Fibroblast of the aortic adventitia (primary cell): Measurements from ENCODE around the gene IL6R. TPM values are rescaled to one million over a fixed set of nuclear protein-coding genes. Genes with fewer than 3 reads are reported as not detected.

ENCODE experiments used
- DNase-seq: peaks from one replicate; pipeline ENCODE4 v3.0.0-alpha.2; 2010; ENCODE audit warnings: low read depth
- H3K4me3 ChIP-seq: 2 replicates; pipeline ENCODE4 v1.5.1; 2011; ENCODE audit warnings: low read depth, mild to moderate bottlenecking, control low read depth, low read length, moderate library complexity
- CTCF ChIP-seq: IDR thresholded peaks from 2 replicates; pipeline ENCODE4 v1.5.1; 2011; ENCODE audit warnings: mild to moderate bottlenecking, low read length, control low read depth, inconsistent platforms; ENCODE audit not compliant: insufficient read depth
- total RNA-seq: library from RNA; depleted of rRNA; stranded (reverse); fragments of >200 nt; gene quantifications from 2 replicates; pipeline ENCODE4 v1.2.3, GENCODE V29; 2012; ENCODE audit warnings: low replicate concordance

The IL6R gene
- total RNA-seq, 1 donor = 5.3 TPM

DNA sequence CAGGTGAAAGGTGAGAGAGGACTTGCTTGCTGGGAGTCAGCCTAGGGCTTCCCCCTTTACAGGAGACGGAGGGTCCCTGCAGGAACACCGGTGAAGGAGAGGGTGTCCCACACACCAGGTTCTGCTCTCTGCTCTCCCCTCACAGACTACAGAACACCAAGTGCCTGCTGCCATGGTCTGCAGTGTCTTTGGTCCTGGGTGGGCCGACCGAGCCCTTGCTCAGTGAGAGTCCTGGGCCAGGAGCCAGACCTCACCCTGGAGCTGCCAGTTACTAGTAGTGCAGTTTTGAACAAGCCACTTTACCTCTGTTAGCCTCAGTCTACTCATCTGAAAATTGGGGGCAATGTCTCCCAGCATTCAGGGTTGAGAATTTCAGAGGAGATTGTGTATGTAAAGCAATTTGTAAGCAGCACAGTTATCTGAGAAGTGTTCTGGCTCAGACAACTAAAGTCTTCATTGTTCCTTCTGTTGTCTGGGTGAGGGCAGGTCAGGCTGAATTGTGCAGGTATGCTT is 2.7 kb upstream of the IL6R start:
- no peak for DNase-seq
- H3K4me3 ChIP-seq = no peak overlapping the region
- no peak for TF ChIP-seq CTCF

DNA sequence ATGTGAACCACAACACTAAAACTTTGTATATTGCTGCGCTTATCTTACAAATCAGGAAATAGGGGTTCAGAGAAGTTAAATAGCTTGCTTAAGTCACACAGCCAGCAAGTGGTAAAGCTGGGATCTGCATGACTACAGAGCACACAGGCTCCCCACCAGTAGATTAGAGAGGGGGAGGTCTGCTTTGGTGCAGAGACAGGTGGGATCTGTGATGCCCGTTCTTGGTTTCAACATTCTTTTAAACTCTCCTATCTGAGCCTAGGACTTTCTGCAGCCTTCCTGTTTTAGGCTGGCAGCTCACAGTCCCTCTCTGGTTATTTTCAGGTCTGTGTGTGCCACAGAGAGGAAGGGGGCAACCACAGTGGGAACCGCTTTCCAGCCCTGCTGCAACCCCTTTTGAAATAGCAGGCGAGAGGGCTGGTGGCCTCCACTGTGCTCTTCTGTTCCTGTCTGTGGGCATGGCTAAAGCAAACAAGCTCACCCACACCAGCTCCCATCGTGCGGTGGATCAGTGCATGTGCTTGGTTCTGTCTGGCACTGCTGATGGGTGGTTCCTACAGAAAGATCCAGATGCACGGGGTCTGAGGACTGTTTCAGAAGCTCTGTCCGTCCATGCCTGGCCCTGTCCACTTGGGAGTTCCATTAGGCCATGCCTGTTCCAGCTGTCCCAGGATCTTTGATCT is 1.7 kb upstream of the IL6R start:
- no peak for TF ChIP-seq CTCF
- DNase-seq = no peak
- no peak overlapping the region for H3K4me3 ChIP-seq

- TF ChIP-seq CTCF = no peak
- no peak for DNase-seq
- H3K4me3 ChIP-seq = no peak overlapping the region
Measured at GRCh38 chr1:154403983-154404382, 1.2 kb upstream of the IL6R start.

- DNase-seq = no peak
- TF ChIP-seq CTCF = no peak
- H3K4me3 ChIP-seq = peak overlapping the region; percentile 68
Measured at GRCh38 chr1:154404511-154404931, 622 bp upstream of the IL6R start.

DNA sequence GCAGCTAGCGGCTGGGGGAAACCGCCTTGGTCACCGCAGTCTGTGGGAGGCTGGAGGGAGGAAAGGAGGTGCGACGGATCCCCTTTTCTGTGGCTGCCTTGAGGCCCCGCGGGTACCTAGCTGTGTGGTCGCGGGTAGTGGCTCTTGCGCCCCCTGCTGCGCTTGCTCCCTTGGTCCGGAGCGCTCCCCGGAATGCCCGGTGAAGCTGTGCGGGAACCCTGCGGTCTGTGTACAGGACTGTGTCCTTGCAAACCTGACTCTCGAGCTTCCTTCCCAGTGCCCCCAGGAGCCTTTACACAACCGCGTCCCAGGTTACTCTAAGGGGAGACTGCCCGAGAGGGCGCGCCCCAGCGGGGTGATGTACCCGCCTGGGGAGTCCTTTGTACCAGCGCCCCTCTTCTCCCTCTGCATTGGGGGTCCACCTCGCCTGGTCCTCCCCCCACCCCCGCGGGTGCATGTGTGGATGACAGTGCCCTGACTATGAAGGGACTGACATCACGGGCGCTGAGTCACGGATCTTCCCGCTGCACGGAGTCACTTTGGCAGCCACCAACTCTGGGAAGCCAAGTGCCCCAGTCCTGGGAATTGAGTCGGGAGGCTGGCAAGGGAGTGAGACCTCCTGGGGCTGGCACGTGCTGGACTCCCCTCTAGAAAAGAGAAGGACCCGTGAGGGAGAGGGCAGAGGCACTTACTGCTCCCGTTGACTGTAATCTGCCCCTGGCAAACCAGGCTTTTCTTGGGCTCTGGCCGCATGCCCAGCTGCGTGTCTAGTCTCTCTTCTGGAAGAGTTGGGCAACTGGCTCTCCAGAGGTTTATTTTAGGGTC is 816 bp downstream of the IL6R start:
- peak overlapping the region; percentile 68 for H3K4me3 ChIP-seq
- peak; percentile 58 for DNase-seq
- TF ChIP-seq CTCF = peak; percentile 42

DNA sequence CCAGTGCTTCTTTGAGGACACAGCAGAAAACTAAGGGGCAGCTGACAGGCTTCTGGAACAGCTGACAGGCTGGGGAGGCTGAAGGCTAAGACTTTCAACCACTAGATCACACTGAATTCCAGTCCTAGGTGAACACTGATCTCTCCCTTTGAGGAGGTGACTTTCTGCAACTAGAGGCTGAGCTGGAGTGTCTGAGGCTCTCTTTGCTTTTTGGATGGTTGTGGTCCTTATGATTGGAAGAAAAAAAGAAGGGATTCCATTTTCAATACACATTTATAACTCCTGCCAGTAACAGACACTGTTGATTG is 1.4 kb downstream of the IL6R start:
- DNase-seq = no peak
- TF ChIP-seq CTCF = no peak
- peak overlapping the region; percentile 68 for H3K4me3 ChIP-seq
